Endothelial cell of umbilical vein (primary cell): ENCODE measurements around the gene CCDC34. TPM values are rescaled to one million over a fixed set of nuclear protein-coding genes. Genes with fewer than 3 reads are reported as not detected.

Source experiments
- BruUV-seq: library from RNA; stranded (reverse); fragments of 400-500 nt; replicated peaks from 2 replicates; lab custom pipeline; 2021; lab: Mats Ljungman, UMichigan
- CTCF ChIA-PET: fragments of 300-600, 350-600 bp; sonication (Branson Sonifier 250); formaldehyde crosslinking; loops from one replicate; lab custom pipeline; 2021; ENCODE audit warnings: antibody characterized with exemption, inconsistent platforms; lab: Charles Lee
- POLR2A ChIA-PET: fragments of 300-600, 350-600 bp; sonication (Branson Sonifier 250); formaldehyde crosslinking; loops from one replicate; lab custom pipeline; 2021; ENCODE audit warnings: antibody characterized with exemption, inconsistent platforms; lab: Charles Lee
- DNase-seq: peaks from one replicate; pipeline ENCODE4 v3.0.0-alpha.2; 2011; ENCODE audit warnings: low read depth, low spot score
- FAIRE-seq: peaks from 2 replicates; lab custom pipeline; 2011; peaks lifted over from hg19 to GRCh38; lab: Jason Lieb, UNC
- H2AFZ ChIP-seq: 2 replicates; pipeline ENCODE4 v1.6.0; 2012; ENCODE audit warnings: low read depth, low read length, control low read depth, inconsistent platforms
- H3K27ac ChIP-seq: 2 replicates; pipeline ENCODE4 v1.5.1; 2011; ENCODE audit warnings: low read depth, mild to moderate bottlenecking, control low read depth, low read length, moderate library complexity; ENCODE audit not compliant: insufficient read depth
- H3K27me3 ChIP-seq, 2 experiments: 2 replicates each; pipeline versions ENCODE4 v1.6.0 to v1.6.1; 2011; ENCODE audit warnings: low read length in 2 of 2, mixed read lengths in 1 of 2; ENCODE audit not compliant: control insufficient read depth in 2 of 2, insufficient read depth in 2 of 2
- H3K36me3 ChIP-seq, 2 experiments: 2 replicates in 1 of 2; 3 replicates in 1 of 2; pipeline ENCODE4 v1.5.1; 2011; ENCODE audit warnings: low read length in 2 of 2, mild to moderate bottlenecking in 1 of 2, moderate library complexity in 1 of 2; ENCODE audit not compliant: control insufficient read depth in 2 of 2, insufficient read depth in 2 of 2; ENCODE audit errors: extremely low read depth in 1 of 2
- H3K4me1 ChIP-seq: 3 replicates; pipeline ENCODE4 v1.5.1; 2011; ENCODE audit warnings: mild to moderate bottlenecking, low read length; ENCODE audit not compliant: control insufficient read depth, insufficient read depth; ENCODE audit errors: extremely low read depth
- H3K4me2 ChIP-seq: 2 replicates; pipeline ENCODE4 v1.6.1; 2011; ENCODE audit warnings: low read length, control low read depth, mixed read lengths; ENCODE audit not compliant: insufficient read depth
- H3K4me3 ChIP-seq, 3 experiments: fragments of 200-600 bp in 1 of 3; sonication (generic), shearing (Covaris generic) in 1 of 3; replicated peaks in 1 of 3; 2 replicates each; pipeline ENCODE4 v1.5.1; 2011 to 2016; ENCODE audit warnings: control low read depth in 3 of 3, low read length in 3 of 3, mild to moderate bottlenecking in 2 of 3, inconsistent platforms in 1 of 3, low read depth in 1 of 3, moderate library complexity in 1 of 3; ENCODE audit not compliant: insufficient read depth in 1 of 3
- H3K79me2 ChIP-seq: 2 replicates; pipeline ENCODE4 v1.6.0; 2012; ENCODE audit warnings: low read length, inconsistent platforms; ENCODE audit not compliant: control insufficient read depth, insufficient read depth
- H3K9ac ChIP-seq: replicated peaks from 2 replicates; pipeline ENCODE3; 2011; ENCODE audit warnings: low read length, control low read depth; ENCODE audit not compliant: insufficient read depth; ENCODE audit errors: extremely low read depth
- H3K9me1 ChIP-seq: replicated peaks from 3 replicates; pipeline ENCODE4 v1.6.0; 2011; ENCODE audit warnings: mild to moderate bottlenecking, low read length; ENCODE audit not compliant: control insufficient read depth, insufficient read depth; ENCODE audit errors: extremely low read depth
- H3K9me3 ChIP-seq: replicated peaks from 2 replicates; pipeline ENCODE4 v1.5.1; 2012; ENCODE audit warnings: low read length, inconsistent platforms; ENCODE audit not compliant: control insufficient read depth, insufficient read depth
- H4K20me1 ChIP-seq: replicated peaks from 2 replicates; pipeline ENCODE3; 2011; ENCODE audit warnings: mild to moderate bottlenecking, low read length; ENCODE audit not compliant: control insufficient read depth, insufficient read depth; ENCODE audit errors: extremely low read depth
- CTCF ChIP-seq, 2 donors: IDR thresholded peaks; 1 replicate in 1 of 2; 2 replicates in 1 of 2; pipeline ENCODE4 v1.5.1; 2011; ENCODE audit warnings: low read length in 2 of 2, mild to moderate bottlenecking in 2 of 2, moderate library complexity in 2 of 2, control low read depth in 1 of 2, inconsistent platforms in 1 of 2, low read depth in 1 of 2; ENCODE audit not compliant: insufficient read depth in 1 of 2; ENCODE audit errors: extremely low read depth in 1 of 2
- EZH2 ChIP-seq: IDR thresholded peaks from 2 replicates; pipeline ENCODE4 v1.6.1; 2012; ENCODE audit warnings: borderline replicate concordance, low read depth, mild to moderate bottlenecking, moderate library complexity, low read length, inconsistent platforms; ENCODE audit not compliant: severe bottlenecking
- FOS ChIP-seq: IDR thresholded peaks from 2 replicates; pipeline ENCODE4 v1.6.1; 2011; ENCODE audit warnings: mild to moderate bottlenecking, low read length, moderate library complexity, borderline replicate concordance; ENCODE audit not compliant: insufficient read depth
- GATA2 ChIP-seq: IDR thresholded peaks from 2 replicates; pipeline ENCODE4 v1.7.0; 2011; ENCODE audit warnings: low read depth, mild to moderate bottlenecking, moderate library complexity, mixed read lengths, low read length; ENCODE audit not compliant: insufficient read length, insufficient read depth
- JUN ChIP-seq: IDR thresholded peaks from 2 replicates; pipeline ENCODE4 v1.6.1; 2011; ENCODE audit warnings: borderline replicate concordance, low read depth; ENCODE audit not compliant: insufficient read length, insufficient read depth
- MAX ChIP-seq: IDR thresholded peaks from 2 replicates; pipeline ENCODE4 v1.6.1; 2011; ENCODE audit not compliant: insufficient read depth, insufficient read length
- MYC ChIP-seq: IDR thresholded peaks from one replicate; pipeline ENCODE4 v1.6.1; 2011; ENCODE audit warnings: mild to moderate bottlenecking, low read depth, low read length
- POLR2A ChIP-seq: IDR thresholded peaks from 2 replicates; pipeline ENCODE4 v1.6.1; 2012; ENCODE audit warnings: low read depth, mild to moderate bottlenecking, control low read depth, low read length
- POLR2AphosphoS5 ChIP-seq: IDR thresholded peaks from 2 replicates; pipeline ENCODE4 v1.6.1; 2012; ENCODE audit warnings: low read depth, mild to moderate bottlenecking, control low read depth, low read length, moderate library complexity; ENCODE audit not compliant: insufficient read depth
- dilution Hi-C: fragments of 300-500 bp; cut with MboI; formaldehyde crosslinking; loops from one replicate; pipeline ENCODE4 v1.15.0; 2019; ENCODE audit warnings: low sequenced_read_pairs; ENCODE audit not compliant: extremely low pct_ligation_motif_present
- intact Hi-C: fragments of 100-400 bp; cut with micrococcal nuclease; formaldehyde crosslinking; loops from one replicate; pipeline ENCODE4 v1.10.0; 2022
- polyA plus RNA-seq, 4 experiments: library from polyadenylated mRNA; depleted of rRNA in 3 of 4; stranded (reverse) in 3 of 4; unstranded in 1 of 4; fragments of >200 nt; gene quantifications; 2 replicates each; pipeline versions ENCODE4 v1.2.1 to v1.2.3, GENCODE V29; 2011 to 2012; ENCODE audit warnings: missing spikeins in 1 of 4
- total RNA-seq: library from RNA; stranded (reverse); gene quantifications from 2 replicates; pipeline ENCODE4 v1.2.3, GENCODE V29; 2021

Gene CCDC34
- total and polyA plus RNA-seq, 2 donors (not counting 3 experiments of a cell fraction or from before 2014, with no cell fraction given) = 2.3 to 11.4 TPM

- Histone ChIP-seq H3K4me3 (no peak overlapping the region), H3K9me3 (no peaks in the 10 kb centered on the region), H4K20me1 (no peaks in the 10 kb centered on the region), H3K9ac (no peak overlapping the region), H3K27ac (no peak overlapping the region), H3K4me2 (no peak overlapping the region), H3K4me1 (no peaks in the 10 kb centered on the region), H3K36me3 (no peaks in the 10 kb centered on the region), H3K9me1 (no peaks in the 10 kb centered on the region), H3K79me2 (no peaks in the 10 kb centered on the region), H3K27me3 (no peaks in the 10 kb centered on the region), H2AFZ (no peak overlapping the region)
- intact Hi-C loops = no loop called here
- FAIRE-seq (no peak), DNase-seq (no peak)
- ChIA-PET CTCF (no interaction called here), POLR2A (no interaction called here)
- no TSS peak for BruUV-seq
- dilution Hi-C loops = no loop called here
- TF ChIP-seq EZH2 = no peak
- TF ChIP-seq FOS = no peak
- no peak for TF ChIP-seq POLR2AphosphoS5
- TF ChIP-seq MYC = no peak
- TF ChIP-seq CTCF (IDR thresholded peaks at IDR 0.05; ENCODE audit: extremely low read depth in 1 of 2, insufficient read depth in 1 of 2, low read depth in 1 of 2, low read length in 2 of 2) = no peak
- TF ChIP-seq POLR2A = no peak
- TF ChIP-seq JUN = no peak
- no peak for TF ChIP-seq GATA2
- no peak for TF ChIP-seq MAX
Observed at GRCh38 chr11:27353593-27354358, 9.2 kb downstream of the CCDC34 start.
